ENCODE measurements around the gene RIMS3. TPM values are rescaled to one million over a fixed set of nuclear protein-coding genes. Genes with fewer than 3 reads are reported as not detected.
A peak's percentile ranks its signal among the peaks of the same experiment; 100 is the strongest.

Gene RIMS3
- 1 to 10 TPM; 8.8 to 9.3 TPM for total RNA-seq

DNA sequence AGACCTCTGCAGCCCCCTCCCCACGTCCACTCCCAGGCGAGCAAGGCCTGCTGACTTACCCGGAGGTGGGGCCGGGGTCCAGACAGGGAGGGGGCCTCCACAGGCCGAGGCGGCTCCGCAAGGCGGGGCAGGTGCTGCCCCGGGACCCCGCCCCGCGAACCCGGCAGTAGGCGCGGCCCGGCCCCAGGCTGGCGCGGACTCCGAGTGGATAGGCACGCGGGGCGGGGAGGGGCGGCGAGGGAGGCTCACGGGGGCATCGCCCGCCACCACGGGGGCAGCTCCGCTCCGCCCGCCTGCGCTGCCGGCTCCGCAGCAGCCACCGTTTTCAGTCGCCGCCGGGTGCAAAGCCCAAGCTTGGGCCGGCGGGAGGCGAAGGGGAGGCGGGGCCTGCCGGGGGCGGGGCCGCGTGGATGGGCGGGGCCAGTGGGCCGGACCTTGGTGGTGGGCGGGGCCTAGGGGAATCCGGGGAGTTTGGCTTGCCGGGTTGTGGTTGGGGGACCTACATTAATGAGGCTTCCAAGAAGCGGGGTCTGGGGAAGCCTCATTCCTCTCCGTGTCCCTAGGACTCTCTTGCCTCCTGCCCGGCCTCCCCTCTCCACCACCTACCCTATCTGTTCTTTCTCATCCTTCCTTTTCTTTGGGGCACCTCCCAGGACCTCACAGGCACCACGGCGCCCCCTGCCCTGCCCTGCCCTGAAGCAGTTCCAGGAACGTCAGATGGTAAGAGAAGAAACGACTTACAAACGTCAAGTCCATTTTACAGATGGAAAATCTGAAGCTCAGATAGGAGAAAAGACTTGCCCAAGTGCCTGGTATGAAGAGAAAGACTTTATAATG, at the start of gene RIMS3:
Gene RIMS3, minus strand, starts transcription at position 348 of the 837 bp plus-strand sequence. CDS start 23,757 bp downstream, outside the sequence.
- peaks cover 39% of the 10 kb centered on the region for H3K4me1 Mint-ChIP-seq (ENCODE audit: low read depth)

DNA sequence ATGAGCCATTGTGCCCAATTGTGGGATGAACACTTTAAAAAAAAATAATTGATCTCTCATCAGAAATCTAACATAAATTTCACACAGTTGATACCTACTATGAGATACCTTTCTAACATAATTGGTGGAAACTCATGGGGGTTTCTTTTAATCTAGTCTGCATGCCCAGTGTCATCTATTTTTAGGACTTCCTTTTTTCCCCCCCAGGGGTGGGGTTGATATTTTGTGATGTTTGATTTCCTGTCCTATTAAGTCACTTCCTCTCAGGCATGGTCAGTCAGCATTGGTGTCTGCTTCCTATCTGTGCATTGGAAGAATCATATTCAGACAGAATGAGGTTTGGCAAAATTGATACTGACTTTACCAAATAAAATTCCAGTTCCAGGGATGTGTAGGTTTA, 47.5 kb upstream of the RIMS3 start:
- no peaks in the 10 kb centered on the region for H3K27me3 Mint-ChIP-seq (ENCODE audit: low read depth)
- H3K4me3 Mint-ChIP-seq, result peak overlapping the region in 1 of 2 donors; percentile 64
- peaks cover 0 to 10% of the 10 kb centered on the region in 2 donors for H3K36me3 Mint-ChIP-seq (ENCODE audit: insufficient read depth in 2 of 2)
- H3K4me1 Mint-ChIP-seq (ENCODE audit: low read depth), result peaks cover 58% of the 10 kb centered on the region
- ATAC-seq (replicated peaks in 1 of 2) (no peak), DNase-seq (no peak)
- peak overlapping the region; percentile 78 for H3K27ac Mint-ChIP-seq
- no peaks in the 10 kb centered on the region for H3K9me3 Mint-ChIP-seq

More for the DNA sequence above, at the start of gene RIMS3:
- no peak within 1 kb of the TSS for H3K27ac Mint-ChIP-seq
- DNase-seq (peak; percentile 86 to 92), ATAC-seq (replicated peaks in 1 of 2) (peak; percentile 77 to 78)
- no peaks in the 10 kb centered on the region for H3K27me3 Mint-ChIP-seq (ENCODE audit: low read depth)
- no peaks in the 10 kb centered on the region for H3K36me3 Mint-ChIP-seq (ENCODE audit: insufficient read depth in 2 of 2)
- no peaks in the 10 kb centered on the region for H3K9me3 Mint-ChIP-seq
- H3K4me3 Mint-ChIP-seq, result peak within 1 kb of the TSS; percentile 77 to 93

DNA sequence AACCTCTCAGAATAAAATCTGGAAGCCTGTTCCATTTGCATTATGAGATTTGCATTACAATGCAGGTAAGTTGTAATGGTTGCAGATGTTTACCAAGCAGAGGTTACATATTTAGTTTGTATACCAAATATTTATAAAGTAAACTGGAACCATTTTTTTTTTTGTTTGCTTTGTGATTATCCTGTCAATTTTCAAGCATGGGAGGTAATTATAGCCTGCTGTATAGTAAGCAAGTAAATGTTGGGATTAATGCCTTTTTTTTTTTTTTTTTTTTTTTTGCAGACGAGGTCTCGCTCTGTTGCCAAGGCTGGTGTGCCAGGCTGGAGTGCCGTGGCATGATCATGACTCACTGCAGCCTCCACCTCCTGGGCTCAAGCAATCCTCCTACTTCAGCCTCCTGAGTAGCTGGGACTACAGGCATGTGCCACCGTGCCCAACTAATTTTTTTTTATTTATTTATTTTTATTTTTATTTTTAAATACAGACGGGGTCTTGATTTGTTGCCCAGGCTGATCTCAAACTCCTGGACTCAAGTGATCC, 47.0 kb upstream of the RIMS3 start:
- DNase-seq (no peak), ATAC-seq (replicated peaks in 1 of 2) (no peak)
- no peaks in the 10 kb centered on the region for H3K9me3 Mint-ChIP-seq
- no peak overlapping the region for H3K4me3 Mint-ChIP-seq
- H3K27ac Mint-ChIP-seq, result peak overlapping the region; percentile 88
- H3K27me3 Mint-ChIP-seq (ENCODE audit: low read depth), result no peaks in the 10 kb centered on the region
- peaks cover 56% of the 10 kb centered on the region for H3K4me1 Mint-ChIP-seq (ENCODE audit: low read depth)
- H3K36me3 Mint-ChIP-seq (ENCODE audit: insufficient read depth in 2 of 2), result peaks cover 0 to 10% of the 10 kb centered on the region in 2 donors

- H3K4me1 Mint-ChIP-seq (ENCODE audit: low read depth), result peaks cover 54% of the 10 kb centered on the region
- H3K27ac Mint-ChIP-seq, result peak overlapping the region; percentile 88
- H3K9me3 Mint-ChIP-seq, result no peaks in the 10 kb centered on the region
- DNase-seq (no peak), ATAC-seq (replicated peaks in 1 of 2) (peak in 1 of 2 donors; percentile 29)
- H3K27me3 Mint-ChIP-seq (ENCODE audit: low read depth), result no peaks in the 10 kb centered on the region
- H3K36me3 Mint-ChIP-seq (ENCODE audit: insufficient read depth in 2 of 2), result peaks cover 0 to 10% of the 10 kb centered on the region in 2 donors
- H3K4me3 Mint-ChIP-seq, result peak overlapping the region; percentile 36 to 93
Measured at GRCh38 chr1:40711465-40712404, 46.3 kb upstream of the RIMS3 start.

- no peak for DNase-seq
- Mint-ChIP-seq H3K27ac (peak overlapping the region; percentile 88), H3K27me3 (ENCODE audit: low read depth) (no peaks in the 10 kb centered on the region), H3K36me3 (ENCODE audit: insufficient read depth in 2 of 2) (peaks cover 0 to 10% of the 10 kb centered on the region in 2 donors), H3K4me3 (peak overlapping the region; percentile 93 to 96), H3K4me1 (ENCODE audit: low read depth) (peaks cover 50% of the 10 kb centered on the region), H3K9me3 (no peaks in the 10 kb centered on the region)
- ATAC-seq (replicated peaks in 1 of 2), result no peak
Measured at GRCh38 chr1:40710581-40711315, 45.3 kb upstream of the RIMS3 start.

DNA sequence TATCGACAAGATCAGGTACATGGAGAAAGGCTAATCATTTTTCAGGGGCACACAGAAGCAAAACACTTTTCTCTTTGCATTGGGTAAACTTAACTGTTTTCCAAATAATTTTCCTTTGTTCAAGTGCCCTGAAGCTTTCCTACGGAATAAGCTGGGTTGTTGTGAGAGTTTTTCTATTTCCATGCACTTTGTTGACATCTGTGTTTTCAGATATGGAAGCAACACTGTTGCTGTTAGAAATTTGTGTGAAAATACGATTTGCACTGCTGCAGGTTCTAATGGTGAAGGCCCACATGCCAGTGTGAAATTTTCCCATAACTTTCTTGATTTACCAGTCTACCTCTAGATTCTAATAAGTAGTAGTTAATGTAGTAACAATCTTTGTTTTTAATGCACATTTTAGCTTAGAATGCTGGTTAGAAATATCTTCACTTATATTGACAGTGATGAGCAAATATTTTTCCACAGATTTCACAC, 44.4 kb upstream of the RIMS3 start:
- Mint-ChIP-seq H3K27ac (peak overlapping the region; percentile 75), H3K4me3 (peak overlapping the region; percentile 93 to 96), H3K36me3 (ENCODE audit: insufficient read depth in 2 of 2) (peaks cover 0 to 10% of the 10 kb centered on the region in 2 donors), H3K4me1 (ENCODE audit: low read depth) (peaks cover 52% of the 10 kb centered on the region), H3K27me3 (ENCODE audit: low read depth) (no peaks in the 10 kb centered on the region), H3K9me3 (no peaks in the 10 kb centered on the region)
- no peak for DNase-seq
- ATAC-seq (replicated peaks in 1 of 2), result no peak

DNA sequence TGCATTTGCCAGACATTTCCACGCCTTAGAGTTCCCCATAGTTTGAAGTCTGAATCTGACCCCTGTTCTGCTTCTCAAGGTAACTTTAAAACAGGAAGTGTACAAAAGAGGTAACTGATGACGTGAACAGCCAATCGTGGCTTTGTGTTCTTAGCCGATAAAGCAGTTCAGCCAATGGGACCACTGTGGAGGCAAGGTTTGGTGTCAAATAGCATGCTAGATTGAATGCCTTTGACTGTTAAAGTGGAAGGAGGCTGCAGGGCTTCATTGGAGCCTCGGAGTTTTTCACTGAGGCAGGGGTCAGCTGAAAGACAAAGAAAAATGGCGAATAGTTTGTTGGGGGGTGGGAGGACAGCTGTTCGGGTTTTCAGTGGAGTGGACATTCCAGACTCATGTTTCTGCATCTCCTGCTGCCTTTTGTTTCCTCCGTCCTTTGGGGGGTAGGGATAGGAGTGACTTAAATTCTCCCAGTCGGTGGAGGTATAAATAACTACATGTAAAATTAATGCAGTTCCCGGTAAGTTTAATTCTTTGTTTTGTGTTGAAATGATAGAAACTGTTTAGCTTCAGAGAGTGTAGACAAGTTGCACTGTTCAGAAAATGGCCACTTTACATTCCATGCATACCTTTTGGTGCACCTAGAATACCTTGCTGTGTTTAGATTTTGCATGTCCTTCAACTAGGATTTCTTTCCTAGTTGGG, 43.8 kb upstream of the RIMS3 start:
- Mint-ChIP-seq H3K27me3 (ENCODE audit: low read depth) (no peaks in the 10 kb centered on the region), H3K4me3 (peak overlapping the region; percentile 93 to 96), H3K4me1 (ENCODE audit: low read depth) (peaks cover 58% of the 10 kb centered on the region), H3K9me3 (no peaks in the 10 kb centered on the region), H3K27ac (peak overlapping the region; percentile 90), H3K36me3 (ENCODE audit: insufficient read depth in 2 of 2) (peaks cover 0 to 10% of the 10 kb centered on the region in 2 donors)
- DNase-seq, result peak; percentile 73 to 79
- peak; percentile 96 to 98 for ATAC-seq (replicated peaks in 1 of 2)

GRCh38 chr1:40708750-40709099, 43.2 kb upstream of the RIMS3 start:
- ATAC-seq (replicated peaks in 1 of 2) (peak; percentile 83 to 86), DNase-seq (no peak)
- peak overlapping the region; percentile 93 to 96 for H3K4me3 Mint-ChIP-seq
- H3K36me3 Mint-ChIP-seq (ENCODE audit: insufficient read depth in 2 of 2), result peaks cover 0 to 10% of the 10 kb centered on the region in 2 donors
- H3K27me3 Mint-ChIP-seq (ENCODE audit: low read depth), result no peaks in the 10 kb centered on the region
- H3K27ac Mint-ChIP-seq, result peak overlapping the region; percentile 90
- peaks cover 63% of the 10 kb centered on the region for H3K4me1 Mint-ChIP-seq (ENCODE audit: low read depth)
- no peaks in the 10 kb centered on the region for H3K9me3 Mint-ChIP-seq

DNA sequence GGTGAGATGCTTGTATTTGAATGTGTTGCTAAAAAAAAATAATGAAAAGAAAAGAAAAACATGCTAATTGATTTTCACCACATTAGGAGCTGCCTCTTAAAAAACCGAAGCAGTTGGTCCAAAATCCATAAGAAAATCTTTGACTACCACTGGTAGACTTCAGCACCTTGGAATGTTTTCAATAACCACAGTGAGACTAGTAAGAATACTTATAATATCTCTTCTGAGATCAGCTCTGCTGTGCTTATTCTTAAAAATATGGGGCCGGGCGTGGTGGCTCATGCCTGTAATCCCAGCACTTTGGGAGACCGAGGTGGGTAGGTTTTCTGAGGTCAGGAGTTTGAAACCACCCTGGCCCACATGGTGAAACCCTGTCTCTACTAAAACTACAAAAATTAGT, 41.1 kb upstream of the RIMS3 start:
- no peak overlapping the region for H3K4me3 Mint-ChIP-seq
- DNase-seq (no peak), ATAC-seq (replicated peaks in 1 of 2) (no peak)
- H3K27ac Mint-ChIP-seq, result no peak overlapping the region
- H3K4me1 Mint-ChIP-seq (ENCODE audit: low read depth), result peaks cover 71% of the 10 kb centered on the region
- H3K9me3 Mint-ChIP-seq, result no peaks in the 10 kb centered on the region
- H3K36me3 Mint-ChIP-seq (ENCODE audit: insufficient read depth in 2 of 2), result peaks cover 0 to 5% of the 10 kb centered on the region in 2 donors
- no peaks in the 10 kb centered on the region for H3K27me3 Mint-ChIP-seq (ENCODE audit: low read depth)

- ATAC-seq (replicated peaks in 1 of 2) (no peak), DNase-seq (no peak)
- Mint-ChIP-seq H3K36me3 (ENCODE audit: insufficient read depth in 2 of 2) (peaks cover 0 to 5% of the 10 kb centered on the region in 2 donors), H3K27ac (no peak overlapping the region), H3K4me1 (ENCODE audit: low read depth) (peaks cover 65% of the 10 kb centered on the region), H3K27me3 (ENCODE audit: low read depth) (no peaks in the 10 kb centered on the region), H3K4me3 (no peak overlapping the region), H3K9me3 (no peaks in the 10 kb centered on the region)
Measured at GRCh38 chr1:40704817-40705733, 39.6 kb upstream of the RIMS3 start.

GRCh38 chr1:40703316-40703715, 37.8 kb upstream of the RIMS3 start:
- no peak for DNase-seq
- peaks cover 0 to 2% of the 10 kb centered on the region in 2 donors for H3K36me3 Mint-ChIP-seq (ENCODE audit: insufficient read depth in 2 of 2)
- no peaks in the 10 kb centered on the region for H3K9me3 Mint-ChIP-seq
- no peak for ATAC-seq (replicated peaks in 1 of 2)
- H3K27me3 Mint-ChIP-seq (ENCODE audit: low read depth), result no peaks in the 10 kb centered on the region
- H3K27ac Mint-ChIP-seq, result peak overlapping the region; percentile 65
- H3K4me1 Mint-ChIP-seq (ENCODE audit: low read depth), result peaks cover 65% of the 10 kb centered on the region
- no peak overlapping the region for H3K4me3 Mint-ChIP-seq
